ENCODE results near the gene OXCT1.
"Not testable (repeated sequence)": the region's sequence is repeated elsewhere in the genome, so short reads cannot be mapped to it uniquely, and the experiment has no call there.

The OXCT1 gene

DNA sequence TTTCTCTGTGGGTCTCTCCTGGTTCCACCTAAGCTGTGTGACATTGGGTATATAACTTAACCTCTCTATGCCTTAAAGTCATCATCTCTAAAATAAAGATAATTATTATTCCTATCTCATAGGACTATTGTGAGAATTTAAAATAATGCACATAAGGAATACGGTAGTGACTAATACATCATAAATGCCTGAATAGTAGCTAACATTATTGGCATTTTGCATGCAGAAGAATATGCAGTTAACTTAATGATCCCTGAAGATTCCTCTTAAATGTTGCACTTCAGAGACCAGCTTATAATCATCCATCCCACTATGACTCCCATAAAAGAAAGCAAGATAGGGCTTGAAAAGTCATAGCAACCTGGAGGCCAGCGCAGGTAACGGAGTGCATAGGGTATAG lies 32.4 kb downstream of the OXCT1 start:
- no peak for DNase-seq
- in situ Hi-C loops (cut with MboI; ENCODE audit: low pct_unique_long_range_greater_than_20kb, low sequenced_read_pairs), result no loop called here

DNA sequence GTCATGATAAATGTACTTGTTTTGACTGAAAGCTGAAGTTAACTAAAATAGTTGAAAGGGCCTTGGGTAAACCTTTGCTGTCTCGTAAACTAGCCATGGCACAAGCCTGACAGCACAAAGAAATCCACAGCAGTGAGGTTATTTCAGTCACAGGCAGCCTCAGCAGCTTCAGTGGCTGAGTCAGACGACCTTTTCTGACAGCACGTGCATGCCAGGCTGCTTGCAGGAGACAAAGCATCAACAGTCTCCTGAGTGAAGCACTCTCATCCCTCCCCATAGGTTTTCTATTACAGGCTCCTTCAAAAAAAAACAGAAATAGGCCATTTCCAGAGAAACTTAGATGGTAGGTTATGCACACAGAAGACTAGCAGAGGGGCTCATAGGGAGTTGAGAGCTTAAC lies 34.6 kb downstream of the OXCT1 start:
- no peak for DNase-seq
- in situ Hi-C loops (cut with MboI; ENCODE audit: low pct_unique_long_range_greater_than_20kb, low sequenced_read_pairs), result no loop called here

DNA sequence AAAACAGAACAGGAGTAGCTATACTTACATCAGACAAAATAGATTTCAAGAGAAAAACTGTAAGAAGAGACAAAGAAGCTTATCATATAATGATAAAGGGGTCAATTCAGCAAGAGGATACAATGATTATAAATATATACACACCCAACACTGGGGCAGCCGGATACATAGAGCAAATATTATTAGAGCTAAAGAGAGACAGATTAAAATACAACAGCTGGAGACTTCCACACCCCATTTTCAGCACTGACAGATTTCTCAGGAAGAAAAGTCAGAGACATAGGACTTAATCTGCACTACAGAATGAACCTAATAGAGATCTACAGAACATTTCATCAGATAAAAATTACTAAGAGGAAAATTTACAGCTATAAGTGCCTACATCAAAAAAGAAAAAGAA lies 35.7 kb downstream of the OXCT1 start:
- DNase-seq, result no peak
- in situ Hi-C loops (cut with MboI; ENCODE audit: low pct_unique_long_range_greater_than_20kb, low sequenced_read_pairs), result no loop called here

DNA sequence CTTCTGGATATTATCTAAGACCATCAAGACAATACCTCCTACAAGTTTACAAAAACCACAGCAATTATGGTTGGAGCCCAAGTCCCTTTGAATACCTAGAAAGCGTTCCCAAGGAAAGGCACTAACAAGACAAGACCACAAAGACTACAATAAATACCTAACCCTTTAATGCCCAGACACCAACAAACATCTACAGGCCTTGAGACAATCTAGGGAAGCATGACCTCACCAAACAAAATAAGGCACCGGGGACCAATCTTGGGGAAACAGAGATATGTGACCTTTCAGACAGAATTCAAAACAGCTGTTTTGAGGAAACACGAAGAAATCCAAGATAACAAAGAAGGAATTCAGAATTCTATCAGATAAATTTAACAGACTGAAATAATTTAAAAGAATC lies 37.8 kb downstream of the OXCT1 start:
- in situ Hi-C loops (cut with MboI; ENCODE audit: low pct_unique_long_range_greater_than_20kb, low sequenced_read_pairs), result no loop called here
- no peak for DNase-seq

DNA sequence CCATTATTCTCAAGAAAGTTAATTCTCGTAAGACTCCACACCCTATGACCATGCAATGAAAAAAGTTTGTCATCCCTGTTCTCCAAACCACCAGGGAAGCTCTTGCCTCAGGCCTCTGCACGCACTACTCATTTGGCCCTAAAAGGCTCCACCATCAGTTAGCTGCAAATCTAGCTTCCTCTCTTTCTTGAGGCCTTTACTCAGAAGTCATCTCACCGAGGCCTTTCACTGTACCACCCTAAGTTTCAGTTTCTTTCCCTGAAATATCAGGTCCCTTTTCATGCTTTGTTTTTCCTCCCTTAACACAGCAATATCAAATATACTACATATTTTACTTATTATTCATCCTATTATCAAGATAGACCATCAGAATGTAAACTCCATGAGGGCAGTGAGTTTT lies 39.1 kb downstream of the OXCT1 start:
- in situ Hi-C loops (cut with MboI; ENCODE audit: low pct_unique_long_range_greater_than_20kb, low sequenced_read_pairs), result no loop called here
- DNase-seq, result no peak

DNA sequence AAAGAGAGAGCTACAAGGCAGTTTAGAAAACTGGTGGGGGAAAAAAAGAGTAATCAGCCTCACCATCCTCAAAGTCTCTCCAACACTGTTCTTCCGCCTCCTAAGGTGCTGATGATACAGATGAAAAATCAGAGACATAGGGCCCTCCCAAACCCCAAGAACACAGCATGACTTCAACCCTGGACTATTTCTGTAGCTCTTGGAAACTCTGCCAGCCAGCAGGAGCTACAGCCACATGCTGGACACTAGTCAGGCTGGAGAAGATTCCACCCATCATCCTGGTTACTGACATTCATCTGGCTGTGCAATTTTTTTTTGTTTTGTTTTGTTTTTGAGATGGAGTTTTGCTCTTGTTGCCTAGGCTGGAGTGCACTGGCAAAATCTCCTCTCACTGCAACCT lies 42.4 kb downstream of the OXCT1 start:
- in situ Hi-C loops (cut with MboI; ENCODE audit: low pct_unique_long_range_greater_than_20kb, low sequenced_read_pairs), result no loop called here

DNA sequence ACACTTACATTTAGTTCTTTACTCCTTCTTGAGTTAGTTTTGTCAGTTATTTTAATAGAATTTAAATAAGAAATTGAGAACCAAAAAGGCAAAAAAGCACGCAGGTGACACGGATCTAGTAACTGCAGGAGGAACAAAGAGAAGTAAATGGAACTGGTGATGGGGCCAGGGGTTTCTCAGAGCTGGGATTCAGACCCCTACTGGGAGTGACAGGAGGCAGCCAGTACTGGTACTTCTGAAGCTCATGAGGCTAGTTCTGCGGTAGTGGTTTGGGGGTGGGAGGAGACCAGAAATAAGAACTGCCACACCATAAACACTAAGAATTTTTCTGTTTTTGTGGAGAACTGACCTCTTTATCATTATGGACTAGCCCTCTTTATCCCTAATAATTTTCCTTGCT lies 48.2 kb downstream of the OXCT1 start:
- in situ Hi-C loops (cut with MboI; ENCODE audit: low pct_unique_long_range_greater_than_20kb, low sequenced_read_pairs), result no loop called here
- no peak for DNase-seq

More for the DNA sequence above, 42.4 kb downstream of the OXCT1 start:
- DNase-seq, result no peak

DNA sequence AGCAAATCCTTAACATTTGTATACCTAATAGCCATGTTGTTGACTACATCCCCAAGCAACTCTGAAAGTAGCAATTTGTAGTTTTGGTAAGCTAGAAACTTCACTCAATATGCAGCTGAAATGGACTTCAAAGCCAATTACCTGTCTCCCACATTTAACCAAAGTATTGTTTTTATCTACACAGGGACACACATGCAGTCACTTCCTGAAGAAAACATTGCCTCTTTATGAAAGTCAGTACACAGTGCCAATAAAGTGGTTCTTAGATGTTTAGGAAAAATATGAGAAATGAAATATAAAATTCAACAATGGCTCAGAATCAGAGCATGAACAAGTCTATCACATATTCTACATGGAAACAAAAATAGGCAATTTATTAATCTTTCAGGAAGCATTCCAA lies 49.2 kb downstream of the OXCT1 start:
- in situ Hi-C loops (cut with MboI; ENCODE audit: low pct_unique_long_range_greater_than_20kb, low sequenced_read_pairs), result no loop called here
- no peak for DNase-seq

DNA sequence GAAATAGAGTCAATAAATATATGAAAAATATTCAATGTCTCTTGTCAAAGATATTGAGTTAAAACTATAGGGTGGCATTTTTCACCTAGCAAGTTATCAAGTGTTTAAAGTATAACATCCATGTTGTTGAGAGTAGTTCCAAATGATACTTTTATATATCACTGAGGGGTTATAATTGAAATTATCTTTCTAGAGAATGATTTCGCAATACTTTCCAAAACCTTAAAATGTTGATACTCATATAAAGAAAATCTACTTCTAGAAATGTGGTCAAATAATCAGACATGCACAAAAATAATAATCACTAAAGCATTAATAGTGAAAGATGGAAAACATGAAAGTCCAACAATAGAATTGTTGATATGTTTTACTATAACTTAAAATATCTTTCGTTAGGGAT lies 50.1 kb downstream of the OXCT1 start:
- DNase-seq, result no peak
- in situ Hi-C loops (cut with MboI; ENCODE audit: low pct_unique_long_range_greater_than_20kb, low sequenced_read_pairs), result no loop called here

DNA sequence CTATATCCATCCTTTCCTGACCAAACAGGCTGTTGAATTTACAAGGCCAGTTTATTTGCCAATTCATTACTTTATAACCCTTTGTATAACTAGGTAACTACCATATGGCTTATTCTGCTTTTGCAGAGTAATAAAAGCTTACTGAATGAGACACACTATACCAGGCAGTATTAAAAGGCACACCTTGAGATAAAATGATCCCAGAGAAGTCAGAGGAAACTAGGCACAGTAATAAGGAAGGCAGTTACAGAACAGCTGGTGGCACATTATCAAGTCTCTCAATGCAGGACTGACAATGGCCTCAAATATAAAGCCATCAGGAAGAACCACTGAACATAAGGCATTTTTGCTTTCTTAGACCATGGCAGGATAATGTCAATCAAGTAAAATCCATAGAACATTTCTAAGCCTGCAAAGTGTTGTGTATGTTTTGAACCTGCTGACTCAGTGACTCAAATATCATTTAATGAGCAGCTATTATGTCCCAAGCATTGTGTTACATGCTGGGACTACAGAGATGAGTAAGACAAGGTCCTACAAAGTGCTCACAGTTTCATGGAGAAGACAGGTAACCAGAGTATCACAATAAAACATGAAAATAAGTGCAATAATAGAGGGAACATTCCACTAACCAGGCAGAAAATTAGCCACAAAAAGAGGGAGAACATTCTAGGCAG lies 52.5 kb downstream of the OXCT1 start:
- in situ Hi-C loops (cut with MboI; ENCODE audit: low pct_unique_long_range_greater_than_20kb, low sequenced_read_pairs), result no loop called here
- DNase-seq, result no peak

DNA sequence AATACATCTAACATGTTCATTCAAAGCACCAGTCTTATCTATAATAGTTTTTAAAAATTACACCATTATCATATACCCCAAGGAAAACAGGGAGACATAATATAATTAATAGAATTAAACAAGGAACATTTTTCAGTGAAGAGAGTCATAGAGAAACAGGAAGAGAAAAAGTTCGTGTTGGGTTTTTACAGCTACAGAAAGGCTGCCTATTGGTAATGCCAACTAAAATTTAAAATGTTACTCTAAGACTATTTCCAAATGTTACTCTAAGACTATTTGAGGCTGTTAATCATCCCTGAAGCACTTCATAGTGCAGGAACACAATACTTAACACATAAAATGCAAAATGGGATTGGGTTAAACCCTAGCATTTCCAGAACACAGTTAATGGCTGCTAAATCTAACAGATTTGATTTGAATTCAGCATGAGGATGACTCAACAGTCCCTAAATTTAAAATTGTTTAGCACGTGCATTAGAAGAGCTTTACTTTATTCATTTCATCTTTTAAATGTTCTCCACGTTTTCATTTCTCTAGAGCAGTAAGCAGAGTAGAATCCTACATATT lies 54.5 kb downstream of the OXCT1 start:
- in situ Hi-C loops (cut with MboI; ENCODE audit: low pct_unique_long_range_greater_than_20kb, low sequenced_read_pairs), result no loop called here
- no peak for DNase-seq

DNA sequence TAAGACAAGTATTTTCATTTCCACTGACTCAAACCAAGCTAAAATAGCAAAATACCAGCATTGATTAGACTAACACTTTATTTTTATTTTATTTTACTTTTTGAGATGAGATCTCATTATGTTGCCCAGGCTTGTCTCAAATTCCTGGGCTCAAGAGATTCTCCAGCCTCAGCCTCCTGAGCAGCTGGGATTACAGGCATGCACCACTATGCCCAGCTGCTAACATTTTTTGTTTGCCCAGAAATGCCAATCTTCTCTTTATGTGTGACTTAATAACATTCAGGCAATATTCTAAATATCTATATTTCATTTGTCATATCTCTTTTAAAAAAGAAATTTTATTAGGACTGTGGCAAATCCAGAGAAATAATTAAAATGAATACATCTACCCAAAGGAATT lies 55.0 kb downstream of the OXCT1 start:
- in situ Hi-C loops (cut with MboI; ENCODE audit: low pct_unique_long_range_greater_than_20kb, low sequenced_read_pairs), result no loop called here
- DNase-seq, result no peak

DNA sequence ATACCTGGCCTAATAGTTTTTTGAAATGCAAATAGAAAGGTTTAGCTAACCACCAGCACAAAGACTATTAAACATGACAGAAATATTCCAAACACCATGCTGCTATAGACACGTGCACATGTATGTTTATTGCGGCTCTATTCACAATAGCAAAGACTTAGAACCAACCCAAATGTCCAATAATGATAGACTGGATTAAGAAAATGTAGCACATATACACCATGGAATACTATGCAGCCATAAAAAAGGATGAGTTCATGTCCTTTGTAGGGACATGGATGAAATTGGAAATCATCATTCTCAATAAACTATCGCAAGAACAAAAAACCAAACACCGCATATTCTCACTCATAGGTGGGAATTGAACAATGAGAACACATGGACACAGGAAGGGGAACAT lies 55.9 kb downstream of the OXCT1 start:
- DNase-seq; in situ Hi-C loops (cut with MboI; ENCODE audit: low pct_unique_long_range_greater_than_20kb, low sequenced_read_pairs): not testable (repeated sequence)

DNA sequence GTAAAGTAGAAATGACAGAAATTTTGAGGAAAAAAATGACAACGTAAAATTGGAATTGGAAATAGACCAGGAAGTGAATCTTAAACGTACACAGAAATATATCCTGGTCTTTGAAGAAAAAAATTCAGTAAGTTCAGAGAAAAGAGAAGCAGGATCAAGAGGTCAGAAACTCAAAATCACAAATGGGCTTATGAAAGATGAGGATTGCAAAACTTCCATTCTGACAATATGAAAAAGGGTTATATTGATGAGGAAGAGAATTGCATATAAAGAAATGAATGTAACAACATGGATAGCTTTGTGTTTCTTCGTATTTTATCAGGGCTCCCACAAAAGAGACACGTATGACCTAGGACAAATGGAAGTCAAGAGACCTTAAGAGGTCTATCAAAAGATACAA lies 58.1 kb downstream of the OXCT1 start:
- in situ Hi-C loops (cut with MboI; ENCODE audit: low pct_unique_long_range_greater_than_20kb, low sequenced_read_pairs), result no loop called here
- no peak for DNase-seq

DNA sequence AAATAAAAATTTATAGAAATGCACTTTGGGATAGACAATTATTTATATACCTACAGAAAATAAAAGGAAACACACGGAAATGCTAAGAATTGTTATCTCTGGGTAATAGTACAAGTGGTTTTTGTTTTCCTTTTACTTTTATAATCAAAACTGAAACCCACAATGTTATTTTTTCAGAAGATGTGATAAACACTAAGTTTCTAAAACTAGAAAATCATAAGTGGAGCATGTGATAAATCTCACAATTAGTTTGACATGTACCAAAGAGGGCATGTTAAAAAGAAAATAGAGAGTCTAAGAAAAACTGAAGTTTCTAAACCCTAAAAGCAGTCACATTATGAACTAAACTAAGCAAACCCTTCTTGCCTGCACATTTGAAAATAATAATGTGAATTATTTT lies 61.1 kb downstream of the OXCT1 start:
- no peak for DNase-seq
- in situ Hi-C loops (cut with MboI; ENCODE audit: low pct_unique_long_range_greater_than_20kb, low sequenced_read_pairs), result no loop called here

DNA sequence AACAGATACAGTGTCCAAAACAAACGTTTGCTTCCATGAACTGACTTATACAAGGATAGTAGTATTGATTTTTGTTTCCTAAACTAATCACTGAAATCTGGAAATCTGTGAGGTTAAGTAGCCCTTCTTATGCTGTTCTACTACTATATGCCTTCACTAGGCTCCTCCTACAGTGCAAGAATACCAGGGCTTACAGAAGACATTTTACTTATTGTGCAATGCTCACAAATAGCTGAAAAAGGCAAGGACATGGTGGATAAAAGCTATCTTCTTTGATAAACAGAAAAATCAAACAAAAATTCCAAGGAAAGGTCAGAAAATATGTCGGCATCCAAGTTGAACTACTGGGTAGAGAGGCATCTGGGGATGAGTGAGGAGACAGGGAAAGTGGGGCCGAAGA lies 61.9 kb downstream of the OXCT1 start:
- DNase-seq, result no peak
- in situ Hi-C loops (cut with MboI; ENCODE audit: low pct_unique_long_range_greater_than_20kb, low sequenced_read_pairs), result no loop called here

DNA sequence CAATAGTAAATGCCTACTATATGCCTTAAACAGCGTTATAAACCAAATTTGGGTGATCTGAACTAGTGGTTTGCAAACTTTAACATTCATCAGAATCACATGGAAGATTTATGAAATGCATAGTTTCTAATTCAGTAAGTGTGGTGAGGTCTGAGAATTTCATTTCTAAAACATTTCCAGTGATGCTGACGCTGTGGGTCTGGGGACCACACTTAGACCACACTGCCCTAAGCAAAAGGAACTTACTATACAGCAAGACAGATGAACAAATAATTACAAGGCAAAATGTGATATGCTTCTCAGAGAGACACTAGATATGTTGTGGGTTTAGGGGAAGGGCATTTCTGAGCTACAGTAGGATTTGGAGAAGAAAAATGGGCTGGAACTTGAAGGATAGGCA lies 72.6 kb downstream of the OXCT1 start:
- DNase-seq, result no peak
- in situ Hi-C loops (cut with MboI; ENCODE audit: low pct_unique_long_range_greater_than_20kb, low sequenced_read_pairs), result no loop called here

DNA sequence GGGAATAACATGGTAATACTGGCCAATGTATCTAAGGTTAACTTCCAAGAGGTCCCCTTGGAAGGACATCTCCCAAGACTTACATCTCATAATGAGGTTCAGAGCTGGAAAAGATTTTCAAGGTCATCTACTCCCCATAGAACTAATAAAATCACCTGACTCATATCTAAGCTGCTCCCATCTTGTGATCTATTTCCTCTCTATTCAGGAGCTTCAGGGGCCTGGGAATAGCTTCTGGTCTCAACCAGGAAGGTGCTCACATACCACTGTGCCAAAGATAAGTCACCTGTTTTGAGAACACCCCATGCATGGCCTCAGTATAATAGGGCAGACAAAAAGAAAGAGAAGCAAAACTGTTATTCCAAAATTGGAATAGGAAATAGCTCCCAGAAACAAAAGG lies 74.2 kb downstream of the OXCT1 start:
- in situ Hi-C loops (cut with MboI; ENCODE audit: low pct_unique_long_range_greater_than_20kb, low sequenced_read_pairs), result no loop called here
- DNase-seq, result no peak

DNA sequence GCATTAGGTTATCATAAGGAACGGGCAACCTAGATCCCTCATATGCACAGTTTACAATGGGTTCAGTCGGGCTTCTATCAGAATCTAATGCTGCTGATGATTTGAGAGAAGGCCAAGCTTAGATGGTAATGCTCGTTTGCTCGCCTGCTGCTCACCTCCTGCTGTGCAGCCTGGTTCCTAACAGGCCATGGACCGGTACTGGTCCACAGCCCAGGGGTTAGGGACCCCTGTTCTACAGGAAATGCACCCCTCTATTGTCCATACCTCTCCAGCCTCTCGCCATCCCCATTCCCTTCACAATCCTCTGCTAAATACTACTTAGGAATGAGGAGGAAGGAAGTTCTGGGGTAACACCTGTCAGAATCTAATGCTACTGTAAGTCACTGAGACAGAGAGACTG lies 75.1 kb downstream of the OXCT1 start:
- in situ Hi-C loops (cut with MboI; ENCODE audit: low pct_unique_long_range_greater_than_20kb, low sequenced_read_pairs), result no loop called here
- no peak for DNase-seq

DNA sequence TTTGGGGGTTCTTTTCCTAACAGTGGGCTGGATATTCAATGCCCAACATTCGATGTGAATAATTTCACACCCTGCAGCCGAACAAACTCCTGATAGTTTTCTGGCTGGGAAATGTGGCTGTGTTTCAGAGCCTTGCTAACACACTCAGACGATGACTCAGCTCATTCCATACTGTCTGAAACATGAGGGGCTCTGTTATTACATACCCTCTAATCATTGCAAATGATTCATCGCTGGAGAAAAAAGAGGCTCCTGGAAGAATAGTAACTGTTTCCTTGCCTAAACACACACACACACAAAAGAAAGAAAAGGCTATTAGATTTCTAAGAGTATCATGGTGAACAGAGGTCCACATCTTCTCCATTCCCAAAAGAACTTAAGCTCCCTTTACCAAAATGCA lies 75.8 kb downstream of the OXCT1 start:
- no peak for DNase-seq
- in situ Hi-C loops (cut with MboI; ENCODE audit: low pct_unique_long_range_greater_than_20kb, low sequenced_read_pairs), result no loop called here

DNA sequence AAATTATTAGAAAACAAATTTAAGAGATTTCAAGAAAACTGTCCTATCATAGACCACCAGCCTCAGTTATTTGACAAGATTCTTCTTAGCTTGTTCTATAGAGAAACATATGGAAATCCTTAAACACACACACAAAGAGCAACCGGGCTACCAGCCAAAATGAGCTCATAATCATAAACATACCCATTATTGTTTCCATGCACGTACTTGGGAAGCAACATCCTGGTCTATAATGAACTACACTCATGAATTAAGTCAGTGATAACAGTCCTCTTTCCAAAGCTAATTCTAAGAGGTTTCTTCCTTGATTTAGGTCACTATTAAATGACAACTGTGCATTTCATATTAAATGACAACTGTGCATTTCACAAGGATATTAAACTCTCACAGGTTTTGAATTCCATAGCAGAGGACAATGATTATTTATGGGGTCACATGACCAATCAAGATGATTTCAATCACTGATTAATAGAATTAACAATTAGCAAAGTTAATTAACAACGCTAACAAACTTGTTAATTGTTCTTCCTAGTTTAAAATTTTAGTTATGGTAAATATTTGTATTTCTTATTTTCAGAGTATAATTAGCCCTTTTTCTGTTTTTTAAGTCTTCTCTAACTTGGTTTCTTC lies 77.0 kb downstream of the OXCT1 start:
- in situ Hi-C loops (cut with MboI; ENCODE audit: low pct_unique_long_range_greater_than_20kb, low sequenced_read_pairs), result no loop called here
- DNase-seq, result no peak

Data from KBM-7 (cell line).